ENCODE results near the gene ATAD3A. TPM values are rescaled to one million over a fixed set of nuclear protein-coding genes. Genes with fewer than 3 reads are reported as not detected.
A peak's percentile ranks its signal among the peaks of the same experiment; 100 is the strongest.
"Not testable (repeated sequence)": the region's sequence is repeated elsewhere in the genome, so short reads cannot be mapped to it uniquely, and the experiment has no call there.

ATAD3A gene
- total RNA-seq, 4 donors from 2014 or later = 18.3 to 29.3 (median 25.2) TPM

DNA sequence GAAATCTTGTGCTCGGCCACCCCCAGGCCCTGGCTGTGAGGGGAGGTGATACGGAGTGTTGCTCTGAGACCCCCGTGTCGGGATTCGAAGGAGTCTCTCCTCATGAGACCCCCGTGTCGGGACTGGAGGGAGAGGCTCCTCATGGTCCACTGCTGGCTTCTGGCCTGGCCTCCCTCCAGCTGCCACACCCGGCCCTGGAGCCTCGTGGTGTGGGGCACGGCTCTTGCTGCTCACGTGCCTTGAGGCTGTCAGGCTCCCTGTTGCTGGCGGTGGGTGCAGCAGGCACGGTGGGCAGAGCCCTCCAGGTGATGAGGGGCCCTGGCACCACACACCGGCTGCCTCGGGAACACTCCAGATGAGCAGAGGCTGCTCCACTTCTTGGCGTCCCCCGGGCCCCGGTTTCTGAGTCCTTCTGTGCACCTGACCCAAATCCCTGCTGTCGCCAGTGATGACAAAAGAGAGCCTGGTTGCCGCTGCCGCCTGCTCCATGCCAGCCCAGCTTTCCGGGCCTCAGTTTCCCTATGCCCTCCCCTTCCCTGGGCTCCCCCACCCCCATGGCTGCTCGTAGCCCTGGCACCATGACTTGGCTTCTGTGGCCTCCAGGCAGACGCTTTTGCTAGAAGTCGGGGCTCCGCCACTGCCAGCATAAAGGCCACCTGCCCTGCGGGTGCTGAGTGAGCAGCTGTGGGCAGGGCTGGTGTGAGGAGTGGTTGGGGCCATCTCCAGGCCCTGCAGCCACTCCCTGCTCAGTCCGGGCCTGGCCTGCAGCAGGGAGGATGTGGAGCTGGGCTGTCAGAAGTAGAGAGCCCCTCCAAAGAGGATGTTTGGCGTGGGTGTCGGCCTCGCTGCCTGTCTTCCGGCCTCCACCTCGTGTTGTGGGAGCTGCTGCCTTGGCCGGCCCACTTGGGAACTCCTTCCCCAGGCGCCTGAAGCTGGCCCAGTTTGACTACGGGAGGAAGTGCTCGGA is 16.6 kb downstream of the ATAD3A start:
- WGBS = 89% methylated on average over 27 of the region's 37 CpGs
- Histone ChIP-seq H3K4me3 (no peak overlapping the region), H3K4me1 (peaks cover 0 to 6% (median 4%) of the 10 kb centered on the region in 4 donors), H3K36me3 (peaks cover 11 to 66% (median 50%) of the 10 kb centered on the region in 4 donors), H3K27ac (replicated peaks in 1 of 4) (no peak overlapping the region), H3K27me3 (no peaks in the 10 kb centered on the region), H3K9me3 (peaks cover 0 to 14% (median 10%) of the 10 kb centered on the region in 4 donors)
- intact Hi-C loops (cut with DNase I) = no loop called here
- TF ChIP-seq POLR2AphosphoS5 (IDR thresholded peaks at IDR 0.05) = no peak
- TF ChIP-seq POLR2A (IDR thresholded peaks at IDR 0.05; ENCODE audit: low read depth) = no peak
- TF ChIP-seq, protein P1, sequence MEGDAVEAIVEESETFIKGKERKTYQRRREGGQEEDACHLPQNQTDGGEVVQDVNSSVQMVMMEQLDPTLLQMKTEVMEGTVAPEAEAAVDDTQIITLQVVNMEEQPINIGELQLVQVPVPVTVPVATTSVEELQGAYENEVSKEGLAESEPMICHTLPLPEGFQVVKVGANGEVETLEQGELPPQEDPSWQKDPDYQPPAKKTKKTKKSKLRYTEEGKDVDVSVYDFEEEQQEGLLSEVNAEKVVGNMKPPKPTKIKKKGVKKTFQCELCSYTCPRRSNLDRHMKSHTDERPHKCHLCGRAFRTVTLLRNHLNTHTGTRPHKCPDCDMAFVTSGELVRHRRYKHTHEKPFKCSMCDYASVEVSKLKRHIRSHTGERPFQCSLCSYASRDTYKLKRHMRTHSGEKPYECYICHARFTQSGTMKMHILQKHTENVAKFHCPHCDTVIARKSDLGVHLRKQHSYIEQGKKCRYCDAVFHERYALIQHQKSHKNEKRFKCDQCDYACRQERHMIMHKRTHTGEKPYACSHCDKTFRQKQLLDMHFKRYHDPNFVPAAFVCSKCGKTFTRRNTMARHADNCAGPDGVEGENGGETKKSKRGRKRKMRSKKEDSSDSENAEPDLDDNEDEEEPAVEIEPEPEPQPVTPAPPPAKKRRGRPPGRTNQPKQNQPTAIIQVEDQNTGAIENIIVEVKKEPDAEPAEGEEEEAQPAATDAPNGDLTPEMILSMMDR (IDR thresholded peaks at IDR 0.05) = no peak
- TF ChIP-seq EP300 (IDR thresholded peaks at IDR 0.05) = no peak
- no peak for DNase-seq (ENCODE audit: extremely low spot score)

DNA sequence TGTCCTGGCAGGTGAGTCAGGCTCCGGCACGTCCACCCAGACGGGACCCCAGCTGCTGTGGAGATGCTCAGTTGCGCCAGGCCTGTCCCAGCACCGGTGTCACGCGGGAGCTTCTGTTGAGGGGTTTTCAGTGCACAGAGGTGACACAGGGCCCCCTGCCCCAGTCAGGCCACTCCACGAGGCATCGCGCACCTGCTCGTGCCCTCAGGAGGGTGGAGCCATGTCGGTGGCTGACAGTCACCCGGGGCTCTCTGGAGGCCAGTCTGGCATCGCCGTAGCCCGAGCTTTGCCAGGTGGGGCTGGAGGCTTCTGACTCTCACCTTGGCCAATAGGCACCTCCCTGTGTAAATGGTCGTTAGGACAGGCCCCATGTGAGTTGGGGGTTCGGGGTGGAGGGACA is 17.4 kb downstream of the ATAD3A start:
- DNase-seq (ENCODE audit: extremely low spot score) = no peak
- Histone ChIP-seq H3K27ac (replicated peaks in 1 of 4) (no peak overlapping the region), H3K36me3 (peaks cover 11 to 67% (median 49%) of the 10 kb centered on the region in 4 donors), H3K4me3 (no peak overlapping the region), H3K9me3 (peaks cover 0 to 14% (median 10%) of the 10 kb centered on the region in 4 donors), H3K4me1 (peaks cover 0 to 9% (median 4%) of the 10 kb centered on the region in 4 donors), H3K27me3 (no peaks in the 10 kb centered on the region)
- 99% methylated on average over 7 of the region's 18 CpGs for WGBS
- intact Hi-C loops (cut with DNase I) = no loop called here
- TF ChIP-seq, protein P1 (IDR thresholded peaks at IDR 0.05) = no peak
- TF ChIP-seq POLR2A (IDR thresholded peaks at IDR 0.05; ENCODE audit: low read depth) (no peak), EP300 (IDR thresholded peaks at IDR 0.05) (no peak), POLR2AphosphoS5 (IDR thresholded peaks at IDR 0.05) (no peak)

DNA sequence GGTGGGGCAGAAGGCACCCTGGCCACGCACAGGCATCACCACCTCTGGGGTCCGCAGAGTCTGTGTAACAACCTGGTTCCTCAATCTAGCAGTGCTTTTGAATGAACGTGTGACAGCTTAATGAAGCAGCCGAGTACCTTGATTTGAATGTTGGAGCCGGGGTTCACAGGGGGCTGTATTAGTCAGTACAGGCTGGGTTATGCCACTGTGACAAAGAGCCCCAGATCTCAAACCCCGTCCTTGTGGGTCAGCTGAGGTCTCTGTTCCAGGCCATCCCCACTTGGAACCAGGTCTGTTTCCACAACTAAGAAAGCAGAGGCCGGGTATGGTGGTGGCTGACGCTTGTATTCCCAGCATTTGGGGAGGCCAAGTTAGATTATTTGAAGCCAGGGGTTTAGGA is 18.0 kb downstream of the ATAD3A start:
- Histone ChIP-seq H3K27ac (replicated peaks in 1 of 4) (no peak overlapping the region), H3K4me3 (no peak overlapping the region), H3K4me1 (peaks cover 0 to 9% (median 4%) of the 10 kb centered on the region in 4 donors), H3K36me3 (peaks cover 11 to 70% (median 50%) of the 10 kb centered on the region in 4 donors), H3K9me3 (peaks cover 0 to 14% (median 10%) of the 10 kb centered on the region in 4 donors), H3K27me3 (no peaks in the 10 kb centered on the region)
- intact Hi-C loops (cut with DNase I) = no loop called here
- 97% methylated on average over 5 of the region's 8 CpGs for WGBS
- no peak for DNase-seq (ENCODE audit: extremely low spot score)
- TF ChIP-seq, protein P1 (IDR thresholded peaks at IDR 0.05) = no peak
- TF ChIP-seq POLR2A (IDR thresholded peaks at IDR 0.05; ENCODE audit: low read depth) = no peak
- no peak for TF ChIP-seq EP300 (IDR thresholded peaks at IDR 0.05)
- TF ChIP-seq POLR2AphosphoS5 (IDR thresholded peaks at IDR 0.05) = no peak

DNA sequence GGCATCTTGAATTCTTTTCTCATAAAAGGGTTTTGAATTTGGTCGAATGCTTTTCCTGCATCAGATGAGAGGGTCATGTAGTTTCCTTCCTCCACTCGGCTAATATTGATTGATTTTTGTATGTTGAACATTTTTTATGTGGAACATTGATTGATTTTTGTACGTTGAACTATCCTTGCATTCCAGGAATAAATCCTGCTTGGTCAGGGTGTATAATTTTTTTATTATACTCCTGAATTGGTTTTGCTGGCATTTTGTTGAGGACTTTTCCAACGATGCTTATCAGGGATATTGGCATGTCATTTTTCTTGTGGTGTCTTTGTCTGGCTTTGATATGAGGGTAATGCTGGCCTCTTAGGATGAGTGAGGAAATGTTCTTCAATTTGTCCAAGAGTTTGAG is 20.0 kb downstream of the ATAD3A start:
- no peak overlapping the region for H3K27ac ChIP-seq (replicated peaks in 1 of 4)
- TF ChIP-seq EP300 (IDR thresholded peaks at IDR 0.05) (no peak), POLR2AphosphoS5 (IDR thresholded peaks at IDR 0.05) (no peak), POLR2A (IDR thresholded peaks at IDR 0.05; ENCODE audit: low read depth) (no peak)
- TF ChIP-seq, protein P1 (IDR thresholded peaks at IDR 0.05) = no peak
- H3K4me1 ChIP-seq = peaks cover 3 to 17% (median 15%) of the 10 kb centered on the region in 4 donors
- H3K4me3 ChIP-seq = no peak overlapping the region
- DNase-seq (ENCODE audit: extremely low spot score) = no peak
- 98% methylated on average over 4 of the region's 4 CpGs for WGBS
- H3K36me3 ChIP-seq = peaks cover 11 to 62% (median 41%) of the 10 kb centered on the region in 4 donors
- intact Hi-C loops (cut with DNase I) = no loop called here
- peaks cover 0 to 14% (median 10%) of the 10 kb centered on the region in 4 donors for H3K9me3 ChIP-seq
- H3K27me3 ChIP-seq = no peaks in the 10 kb centered on the region

DNA sequence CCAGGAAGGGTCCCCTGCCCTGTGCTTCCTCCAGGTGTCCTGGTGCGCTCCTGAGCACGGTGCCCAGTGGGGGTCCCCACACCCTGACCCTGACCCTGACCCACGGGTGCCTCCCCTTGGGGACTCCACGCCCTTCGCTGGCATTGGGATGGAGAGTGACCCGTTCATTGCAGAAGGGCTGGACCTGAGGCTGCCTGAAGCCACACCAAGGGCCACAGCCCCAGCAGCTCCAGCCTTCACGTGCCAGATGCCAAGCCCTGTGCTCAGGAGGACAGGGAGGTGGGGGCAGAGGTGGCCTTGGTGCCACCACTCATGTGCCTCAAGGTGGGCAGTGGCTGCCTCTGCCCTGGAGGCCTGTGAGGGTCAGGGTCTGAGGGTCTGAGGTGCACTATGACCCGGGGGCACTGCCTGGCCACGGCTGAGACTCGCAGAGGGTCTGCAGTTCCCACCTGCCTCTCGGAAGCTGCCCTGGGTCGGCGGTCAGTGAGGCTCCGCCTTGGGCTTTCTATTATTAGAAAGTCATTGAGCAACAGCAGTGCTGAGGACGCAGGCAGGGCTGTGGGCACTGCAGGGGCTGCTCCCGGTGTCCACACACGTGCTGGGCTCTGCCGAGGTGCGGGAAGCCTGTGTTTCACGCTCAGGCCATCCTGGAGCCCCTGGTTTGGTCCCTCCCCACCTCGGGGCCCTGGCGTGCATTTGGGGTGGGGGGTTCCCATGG is 21.4 kb downstream of the ATAD3A start:
- WGBS = 100% methylated on average over 1 of the region's 22 CpGs
- Histone ChIP-seq H3K4me1 (peaks cover 3 to 28% (median 27%) of the 10 kb centered on the region in 4 donors), H3K9me3 (peaks cover 0 to 14% (median 10%) of the 10 kb centered on the region in 4 donors), H3K36me3 (peaks cover 11 to 58% (median 31%) of the 10 kb centered on the region in 4 donors), H3K27ac (replicated peaks in 1 of 4) (peak overlapping the region in 2 of 4 donors; percentile 44 to 53)
- DNase-seq (ENCODE audit: extremely low spot score); H3K27me3 ChIP-seq; H3K4me3 ChIP-seq; intact Hi-C loops (cut with DNase I): not testable (repeated sequence)

DNA sequence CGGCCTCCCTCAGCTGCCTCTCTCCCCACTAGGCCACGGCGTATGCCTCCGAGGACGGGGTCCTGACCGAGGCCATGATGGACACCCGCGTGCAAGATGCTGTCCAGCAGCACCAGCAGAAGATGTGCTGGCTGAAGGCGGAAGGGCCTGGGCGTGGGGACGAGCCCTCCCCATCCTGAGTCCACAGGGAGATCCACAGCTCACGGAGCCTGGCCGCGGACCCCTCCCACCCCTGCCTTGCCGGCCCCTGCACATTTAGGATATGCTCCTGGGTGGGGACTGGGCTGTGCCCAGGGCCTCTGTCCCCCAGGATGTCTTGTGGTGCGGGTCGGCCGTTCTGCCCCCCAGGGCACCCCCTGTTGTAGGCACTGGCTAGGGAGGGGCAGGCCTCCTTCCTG is 21.9 kb downstream of the ATAD3A start:
- intact Hi-C loops (cut with DNase I); DNase-seq (ENCODE audit: extremely low spot score); H3K27ac ChIP-seq (replicated peaks in 1 of 4); H3K27me3 ChIP-seq; H3K4me3 ChIP-seq: not testable (repeated sequence)
- peaks cover 8 to 53% (median 26%) of the 10 kb centered on the region in 4 donors for H3K36me3 ChIP-seq
- peaks cover 0 to 14% (median 10%) of the 10 kb centered on the region in 4 donors for H3K9me3 ChIP-seq
- H3K4me1 ChIP-seq = peaks cover 3 to 34% (median 33%) of the 10 kb centered on the region in 4 donors
- WGBS = no CpG with 5 or more reads among the region's 18 CpGs

Data from esophagus muscularis mucosa (tissue), 4 donors.